Measurements from ENCODE around the gene COL7A1. TPM values are rescaled to one million over a fixed set of nuclear protein-coding genes. Genes with fewer than 3 reads are reported as not detected.
A peak's percentile ranks its signal among the peaks of the same experiment; 100 is the strongest.

The COL7A1 gene
- total RNA-seq, 1 experiment from 2014 or later = 0.78 TPM

DNA sequence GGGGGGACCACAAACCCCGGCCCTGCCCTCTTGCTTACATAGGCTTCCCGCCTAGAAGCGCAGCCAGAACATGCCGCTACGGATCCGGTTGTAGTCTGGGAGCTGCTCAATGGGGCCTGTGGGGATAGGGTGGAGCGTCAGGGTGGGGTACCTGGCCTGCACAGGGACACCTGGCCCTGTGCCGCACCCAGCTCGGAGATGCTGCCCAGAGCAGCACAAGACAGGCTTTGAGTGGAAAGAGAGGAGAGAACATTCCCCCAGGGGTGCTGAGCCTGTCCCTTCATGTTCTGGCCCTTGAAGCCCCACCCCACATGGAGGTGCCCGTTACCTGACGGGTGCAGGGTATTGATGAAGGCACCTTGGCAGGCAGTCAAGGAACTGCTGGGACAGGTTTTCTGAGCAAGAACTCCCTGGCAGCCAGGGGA is 4.0 kb upstream of the COL7A1 start:
- Histone ChIP-seq H3K36me3 (ENCODE audit: insufficient read depth, low read length) (peaks cover 8% of the 10 kb centered on the region), H3K4me2 (ENCODE audit: low read depth, low read length, poor library complexity, severe bottlenecking) (no peak overlapping the region), H3K9me2 (replicated peaks; ENCODE audit: insufficient read depth, low read length) (no peaks in the 10 kb centered on the region), H3K9me3 (ENCODE audit: low read length) (no peaks in the 10 kb centered on the region), H4K20me1 (ENCODE audit: insufficient read depth, low read depth, low read length) (no peaks in the 10 kb centered on the region), H2AFZ (ENCODE audit: low read length) (no peak overlapping the region), H3K27me3 (ENCODE audit: low read length) (no peaks in the 10 kb centered on the region), H3K4me3 (ENCODE audit: low read length) (no peak overlapping the region), H3K9ac (ENCODE audit: low read length) (no peak overlapping the region), H3K4me1 (ENCODE audit: low read length) (no peaks in the 10 kb centered on the region), H3K27ac (ENCODE audit: low read length) (no peak overlapping the region), H3K79me2 (ENCODE audit: low read length) (no peaks in the 10 kb centered on the region)
- no peak for DNase-seq

DNA sequence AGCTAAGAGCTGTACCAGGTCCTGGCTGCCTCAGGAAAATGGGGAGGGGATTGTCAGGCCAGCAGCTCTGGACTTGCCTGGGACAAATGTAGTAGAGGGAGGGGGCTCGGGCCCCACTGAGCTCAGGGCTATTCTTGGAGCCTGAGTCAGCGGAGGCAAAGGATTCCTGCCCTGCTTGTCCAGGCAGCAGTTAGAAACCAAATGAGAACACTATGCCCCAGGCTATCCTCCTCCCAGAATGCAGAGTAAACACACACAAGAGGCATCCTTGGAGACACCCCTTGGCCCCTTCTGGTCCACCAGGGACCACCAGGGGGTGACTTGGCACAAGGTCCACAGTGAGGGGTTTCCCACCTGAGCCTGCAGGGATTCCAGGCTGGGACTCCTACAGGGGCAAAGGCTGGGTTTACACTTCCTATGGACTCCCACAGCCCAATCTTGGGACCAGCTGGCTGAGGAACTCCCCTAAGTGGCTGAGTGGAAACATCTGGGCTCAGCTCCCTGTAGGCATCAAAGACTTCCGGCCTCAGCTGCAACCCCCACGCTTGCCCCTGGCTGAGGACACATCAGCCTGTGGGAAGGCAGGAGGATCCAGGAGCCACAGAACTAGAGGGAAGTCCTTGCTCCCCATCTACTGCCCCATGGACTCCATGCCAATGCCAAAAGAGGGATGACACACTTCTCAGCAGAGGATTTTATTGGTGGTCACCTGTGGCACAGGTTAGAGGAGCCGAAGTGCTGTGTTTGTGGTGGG is 3.4 kb upstream of the COL7A1 start:
- no peaks in the 10 kb centered on the region for H3K9me2 ChIP-seq (replicated peaks; ENCODE audit: insufficient read depth, low read length)
- H2AFZ ChIP-seq (ENCODE audit: low read length) = no peak overlapping the region
- no peaks in the 10 kb centered on the region for H3K4me1 ChIP-seq (ENCODE audit: low read length)
- H3K9me3 ChIP-seq (ENCODE audit: low read length) = no peaks in the 10 kb centered on the region
- H3K36me3 ChIP-seq (ENCODE audit: insufficient read depth, low read length) = peaks cover 4% of the 10 kb centered on the region; the same call in 1 of the 2 replicates
- no peak overlapping the region for H3K4me3 ChIP-seq (ENCODE audit: low read length)
- no peak overlapping the region for H3K27ac ChIP-seq (ENCODE audit: low read length)
- DNase-seq = no peak
- no peaks in the 10 kb centered on the region for H3K79me2 ChIP-seq (ENCODE audit: low read length)
- H4K20me1 ChIP-seq (ENCODE audit: insufficient read depth, low read depth, low read length) = no peaks in the 10 kb centered on the region
- no peaks in the 10 kb centered on the region for H3K27me3 ChIP-seq (ENCODE audit: low read length)
- H3K4me2 ChIP-seq (ENCODE audit: low read depth, low read length, poor library complexity, severe bottlenecking) = no peak overlapping the region
- no peak overlapping the region for H3K9ac ChIP-seq (ENCODE audit: low read length)

DNA sequence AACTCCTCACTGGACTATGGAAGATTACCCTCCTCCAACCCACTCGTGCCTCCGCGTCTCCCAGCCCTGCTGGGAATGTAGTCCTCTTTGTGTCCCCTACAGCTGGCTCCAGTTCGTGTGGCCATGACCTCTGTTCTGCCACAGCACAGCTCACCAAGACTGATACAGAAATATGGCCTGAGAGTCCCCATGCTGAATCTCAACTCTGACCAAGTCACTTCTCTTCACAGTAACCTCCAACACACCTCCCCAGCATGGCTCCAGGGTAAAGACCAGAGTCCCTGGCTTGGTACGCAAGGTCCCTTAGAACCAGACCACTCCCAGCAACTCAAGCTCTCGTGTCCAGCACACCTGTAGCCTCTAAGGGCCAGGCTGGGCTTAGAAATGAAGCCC is 2.3 kb upstream of the COL7A1 start:
- H2AFZ ChIP-seq (ENCODE audit: low read length) = no peak overlapping the region
- no peaks in the 10 kb centered on the region for H3K9me3 ChIP-seq (ENCODE audit: low read length)
- H4K20me1 ChIP-seq (ENCODE audit: insufficient read depth, low read depth, low read length) = no peaks in the 10 kb centered on the region
- peaks cover 4% of the 10 kb centered on the region; the same call in 1 of the 2 replicates for H3K36me3 ChIP-seq (ENCODE audit: insufficient read depth, low read length)
- H3K4me3 ChIP-seq (ENCODE audit: low read length) = no peak overlapping the region
- H3K4me1 ChIP-seq (ENCODE audit: low read length) = no peaks in the 10 kb centered on the region
- no peak overlapping the region for H3K4me2 ChIP-seq (ENCODE audit: low read depth, low read length, poor library complexity, severe bottlenecking)
- H3K79me2 ChIP-seq (ENCODE audit: low read length) = no peaks in the 10 kb centered on the region
- DNase-seq = no peak
- H3K27ac ChIP-seq (ENCODE audit: low read length) = no peak overlapping the region
- no peaks in the 10 kb centered on the region for H3K27me3 ChIP-seq (ENCODE audit: low read length)
- no peaks in the 10 kb centered on the region for H3K9me2 ChIP-seq (replicated peaks; ENCODE audit: insufficient read depth, low read length)
- no peak overlapping the region for H3K9ac ChIP-seq (ENCODE audit: low read length)

GRCh38 chr3:48596676-48597407 is 1.7 kb upstream of the COL7A1 start:
- H3K79me2 ChIP-seq (ENCODE audit: low read length) = no peaks in the 10 kb centered on the region
- H4K20me1 ChIP-seq (ENCODE audit: insufficient read depth, low read depth, low read length) = no peaks in the 10 kb centered on the region
- H3K4me1 ChIP-seq (ENCODE audit: low read length) = no peaks in the 10 kb centered on the region
- no peak overlapping the region for H3K27ac ChIP-seq (ENCODE audit: low read length)
- H3K9me2 ChIP-seq (replicated peaks; ENCODE audit: insufficient read depth, low read length) = no peaks in the 10 kb centered on the region
- H3K36me3 ChIP-seq (ENCODE audit: insufficient read depth, low read length) = peaks cover 4% of the 10 kb centered on the region; the same call in 1 of the 2 replicates
- no peak overlapping the region for H3K4me3 ChIP-seq (ENCODE audit: low read length)
- no peaks in the 10 kb centered on the region for H3K27me3 ChIP-seq (ENCODE audit: low read length)
- H3K9me3 ChIP-seq (ENCODE audit: low read length) = no peaks in the 10 kb centered on the region
- no peak overlapping the region for H3K4me2 ChIP-seq (ENCODE audit: low read depth, low read length, poor library complexity, severe bottlenecking)
- H2AFZ ChIP-seq (ENCODE audit: low read length) = no peak overlapping the region
- H3K9ac ChIP-seq (ENCODE audit: low read length) = no peak overlapping the region
- no peak for DNase-seq

- Histone ChIP-seq H2AFZ (ENCODE audit: low read length) (no peak overlapping the region), H3K4me2 (ENCODE audit: low read depth, low read length, poor library complexity, severe bottlenecking) (no peak overlapping the region), H4K20me1 (ENCODE audit: insufficient read depth, low read depth, low read length) (no peaks in the 10 kb centered on the region), H3K4me3 (ENCODE audit: low read length) (no peak overlapping the region), H3K9ac (ENCODE audit: low read length) (no peak overlapping the region), H3K9me2 (replicated peaks; ENCODE audit: insufficient read depth, low read length) (no peaks in the 10 kb centered on the region), H3K9me3 (ENCODE audit: low read length) (no peaks in the 10 kb centered on the region), H3K27ac (ENCODE audit: low read length) (no peak overlapping the region), H3K36me3 (ENCODE audit: insufficient read depth, low read length) (no peaks in the 10 kb centered on the region), H3K27me3 (ENCODE audit: low read length) (no peaks in the 10 kb centered on the region), H3K4me1 (ENCODE audit: low read length) (no peaks in the 10 kb centered on the region), H3K79me2 (ENCODE audit: low read length) (no peaks in the 10 kb centered on the region)
- DNase-seq = no peak
These were observed 1.0 kb upstream of the COL7A1 start for GRCh38 chr3:48596157-48596556.

- H3K27me3 ChIP-seq (ENCODE audit: low read length) = no peaks in the 10 kb centered on the region
- H3K9ac ChIP-seq (ENCODE audit: low read length) = no peak overlapping the region
- no peaks in the 10 kb centered on the region for H4K20me1 ChIP-seq (ENCODE audit: insufficient read depth, low read depth, low read length)
- DNase-seq = peak; percentile 58
- no peaks in the 10 kb centered on the region for H3K79me2 ChIP-seq (ENCODE audit: low read length)
- no peak overlapping the region for H2AFZ ChIP-seq (ENCODE audit: low read length)
- no peaks in the 10 kb centered on the region for H3K4me1 ChIP-seq (ENCODE audit: low read length)
- H3K9me2 ChIP-seq (replicated peaks; ENCODE audit: insufficient read depth, low read length) = no peaks in the 10 kb centered on the region
- H3K27ac ChIP-seq (ENCODE audit: low read length) = no peak overlapping the region
- no peak overlapping the region for H3K4me3 ChIP-seq (ENCODE audit: low read length)
- no peak overlapping the region for H3K4me2 ChIP-seq (ENCODE audit: low read depth, low read length, poor library complexity, severe bottlenecking)
- no peaks in the 10 kb centered on the region for H3K36me3 ChIP-seq (ENCODE audit: insufficient read depth, low read length)
- H3K9me3 ChIP-seq (ENCODE audit: low read length) = no peaks in the 10 kb centered on the region
These were observed 495 bp upstream of the COL7A1 start for GRCh38 chr3:48595526-48596121.

DNA sequence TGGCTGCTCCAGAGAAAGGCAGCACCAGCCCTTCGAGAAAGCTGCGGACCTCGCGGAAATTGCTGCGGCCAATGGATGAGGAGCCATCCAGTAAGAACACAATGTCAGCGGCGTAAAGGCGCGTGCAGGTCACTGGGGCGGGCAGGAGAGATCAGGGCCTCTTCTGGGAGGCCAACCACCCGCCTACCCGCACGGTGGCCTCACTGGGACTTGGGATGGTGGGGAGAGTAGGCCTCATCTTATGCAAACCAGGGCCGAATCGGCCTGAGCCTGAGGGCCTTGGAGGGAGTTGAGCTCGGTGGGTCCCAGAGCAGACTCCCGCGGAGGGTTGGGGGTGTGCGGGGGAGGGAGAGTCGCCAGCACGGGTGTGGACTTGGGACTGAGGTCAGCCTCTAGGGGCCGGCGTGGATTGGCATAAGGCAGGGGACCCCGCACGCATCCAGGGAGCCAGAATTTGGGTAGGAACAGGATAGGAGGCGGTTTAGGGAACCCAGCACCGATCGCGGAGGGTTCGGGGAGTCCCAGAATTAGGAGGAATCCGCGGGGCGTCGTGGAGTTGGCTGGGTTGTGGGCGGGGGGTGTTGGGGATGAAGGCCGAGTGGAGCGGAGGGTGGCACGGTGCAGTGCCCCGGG is 596 bp downstream of the COL7A1 start:
- Histone ChIP-seq H3K79me2 (ENCODE audit: low read length) (no peaks in the 10 kb centered on the region), H3K36me3 (ENCODE audit: insufficient read depth, low read length) (no peaks in the 10 kb centered on the region), H3K4me3 (ENCODE audit: low read length) (no peak overlapping the region), H3K4me2 (ENCODE audit: low read depth, low read length, poor library complexity, severe bottlenecking) (no peak overlapping the region), H3K27ac (ENCODE audit: low read length) (no peak overlapping the region), H3K4me1 (ENCODE audit: low read length) (no peaks in the 10 kb centered on the region), H4K20me1 (ENCODE audit: insufficient read depth, low read depth, low read length) (no peaks in the 10 kb centered on the region), H3K9me2 (replicated peaks; ENCODE audit: insufficient read depth, low read length) (no peaks in the 10 kb centered on the region), H3K9me3 (ENCODE audit: low read length) (no peaks in the 10 kb centered on the region), H2AFZ (ENCODE audit: low read length) (no peak overlapping the region), H3K27me3 (ENCODE audit: low read length) (no peaks in the 10 kb centered on the region), H3K9ac (ENCODE audit: low read length) (no peak overlapping the region)
- DNase-seq = no peak

- Histone ChIP-seq H3K9ac (ENCODE audit: low read length) (no peak overlapping the region), H3K36me3 (ENCODE audit: insufficient read depth, low read length) (no peaks in the 10 kb centered on the region), H3K27ac (ENCODE audit: low read length) (no peak overlapping the region), H3K79me2 (ENCODE audit: low read length) (no peaks in the 10 kb centered on the region), H3K4me2 (ENCODE audit: low read depth, low read length, poor library complexity, severe bottlenecking) (no peak overlapping the region), H3K9me2 (replicated peaks; ENCODE audit: insufficient read depth, low read length) (no peaks in the 10 kb centered on the region), H3K9me3 (ENCODE audit: low read length) (no peaks in the 10 kb centered on the region), H4K20me1 (ENCODE audit: insufficient read depth, low read depth, low read length) (no peaks in the 10 kb centered on the region), H3K4me3 (ENCODE audit: low read length) (no peak overlapping the region), H3K27me3 (ENCODE audit: low read length) (no peaks in the 10 kb centered on the region), H3K4me1 (ENCODE audit: low read length) (no peaks in the 10 kb centered on the region), H2AFZ (ENCODE audit: low read length) (no peak overlapping the region)
- DNase-seq = no peak
These were observed 1.8 kb downstream of the COL7A1 start for GRCh38 chr3:48593337-48593736.
